Measurements from ENCODE around the gene NOPCHAP1.
"Not testable (repeated sequence)": the region's sequence is repeated elsewhere in the genome, so short reads cannot be mapped to it uniquely, and the experiment has no call there.

Gene NOPCHAP1, protein sequence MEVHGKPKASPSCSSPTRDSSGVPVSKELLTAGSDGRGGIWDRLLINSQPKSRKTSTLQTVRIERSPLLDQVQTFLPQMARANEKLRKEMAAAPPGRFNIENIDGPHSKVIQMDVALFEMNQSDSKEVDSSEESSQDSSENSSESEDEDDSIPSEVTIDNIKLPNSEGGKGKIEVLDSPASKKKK

GRCh38 chr12:104986022-104986941 is at the start of gene NOPCHAP1:
NOPCHAP1 (plus strand) TSS chr12:104986316; CDS start chr12:104986353, 37 bp downstream.
- DNase-seq (ENCODE audit: low read depth): peak; percentile 94
- TF ChIP-seq MYC (IDR thresholded peaks at IDR 0.05; ENCODE audit: low read depth, low read length): peak; percentile 88
- peak; percentile 86 for TF ChIP-seq MAX (IDR thresholded peaks at IDR 0.05; ENCODE audit: low read depth, low read length)
- TF ChIP-seq, protein P1, sequence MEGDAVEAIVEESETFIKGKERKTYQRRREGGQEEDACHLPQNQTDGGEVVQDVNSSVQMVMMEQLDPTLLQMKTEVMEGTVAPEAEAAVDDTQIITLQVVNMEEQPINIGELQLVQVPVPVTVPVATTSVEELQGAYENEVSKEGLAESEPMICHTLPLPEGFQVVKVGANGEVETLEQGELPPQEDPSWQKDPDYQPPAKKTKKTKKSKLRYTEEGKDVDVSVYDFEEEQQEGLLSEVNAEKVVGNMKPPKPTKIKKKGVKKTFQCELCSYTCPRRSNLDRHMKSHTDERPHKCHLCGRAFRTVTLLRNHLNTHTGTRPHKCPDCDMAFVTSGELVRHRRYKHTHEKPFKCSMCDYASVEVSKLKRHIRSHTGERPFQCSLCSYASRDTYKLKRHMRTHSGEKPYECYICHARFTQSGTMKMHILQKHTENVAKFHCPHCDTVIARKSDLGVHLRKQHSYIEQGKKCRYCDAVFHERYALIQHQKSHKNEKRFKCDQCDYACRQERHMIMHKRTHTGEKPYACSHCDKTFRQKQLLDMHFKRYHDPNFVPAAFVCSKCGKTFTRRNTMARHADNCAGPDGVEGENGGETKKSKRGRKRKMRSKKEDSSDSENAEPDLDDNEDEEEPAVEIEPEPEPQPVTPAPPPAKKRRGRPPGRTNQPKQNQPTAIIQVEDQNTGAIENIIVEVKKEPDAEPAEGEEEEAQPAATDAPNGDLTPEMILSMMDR (IDR thresholded peaks at IDR 0.05; ENCODE audit: low read depth, low read length): no peak
- peak; percentile 95 for TF ChIP-seq POLR2A (IDR thresholded peaks at IDR 0.05; ENCODE audit: extremely low read depth, insufficient read length)

DNA sequence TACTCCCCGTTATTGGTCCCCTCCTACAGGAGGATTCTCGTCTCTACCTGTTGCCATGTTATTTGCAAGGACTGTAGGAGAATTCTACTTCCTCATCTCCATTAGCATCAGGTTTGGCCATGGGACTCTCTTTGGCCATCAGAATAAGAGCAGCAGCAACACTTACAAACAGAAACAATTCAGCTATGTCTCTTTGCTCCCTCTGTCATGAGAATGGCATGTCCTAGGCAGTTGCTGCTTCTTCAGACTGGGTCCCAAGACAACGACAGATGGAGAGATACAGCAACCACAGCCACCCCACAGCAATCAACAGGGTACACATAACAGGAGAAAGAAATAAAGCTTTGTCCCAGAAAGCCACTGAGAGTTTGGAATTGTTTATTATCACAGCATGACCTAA is 47.7 kb upstream of the NOPCHAP1 start:
- H3K4me3 ChIP-seq (ENCODE audit: low read depth, low read length): no peak overlapping the region
- DNase-seq (ENCODE audit: low read depth): no peak
- TF ChIP-seq, protein P1 (IDR thresholded peaks at IDR 0.05; ENCODE audit: low read depth, low read length): no peak
- TF ChIP-seq POLR2A (IDR thresholded peaks at IDR 0.05; ENCODE audit: extremely low read depth, insufficient read length): no peak

More at GRCh38 chr12:104986022-104986941, at the start of gene NOPCHAP1:
- peak within 1 kb of the TSS; percentile 88 for H3K4me3 ChIP-seq (ENCODE audit: low read depth, low read length)

- TF ChIP-seq MAX (IDR thresholded peaks at IDR 0.05; ENCODE audit: low read depth, low read length) (no peak), MYC (IDR thresholded peaks at IDR 0.05; ENCODE audit: low read depth, low read length) (no peak), POLR2A (IDR thresholded peaks at IDR 0.05; ENCODE audit: extremely low read depth, insufficient read length) (no peak)
- TF ChIP-seq, protein P1 (IDR thresholded peaks at IDR 0.05; ENCODE audit: low read depth, low read length): no peak
- no peak for DNase-seq (ENCODE audit: low read depth)
- no peak overlapping the region for H3K4me3 ChIP-seq (ENCODE audit: low read depth, low read length)
Observed at GRCh38 chr12:104939089-104939488, 47.0 kb upstream of the NOPCHAP1 start.

DNA sequence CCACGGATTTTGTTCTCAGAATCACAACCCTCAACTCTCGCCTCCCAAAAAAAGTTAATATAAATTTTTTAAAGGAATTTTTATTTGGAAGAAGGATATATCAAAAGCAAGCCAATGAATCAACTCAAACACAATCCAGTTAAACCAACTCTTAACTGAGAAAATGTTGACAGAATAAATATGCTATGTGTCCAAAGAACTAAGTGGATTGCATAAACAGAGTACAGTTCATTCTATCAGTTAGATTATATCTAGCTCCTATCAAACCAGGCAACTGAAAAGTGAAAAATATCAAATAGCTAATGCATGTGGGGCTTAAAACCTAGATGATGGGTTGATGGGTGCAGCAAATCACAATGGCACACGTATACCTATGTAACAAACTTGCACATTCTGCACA is 44.7 kb upstream of the NOPCHAP1 start:
- no peak for DNase-seq (ENCODE audit: low read depth)
- H3K4me3 ChIP-seq (ENCODE audit: low read depth, low read length): no peak overlapping the region
- TF ChIP-seq POLR2A (IDR thresholded peaks at IDR 0.05; ENCODE audit: extremely low read depth, insufficient read length): no peak
- TF ChIP-seq, protein P1 (IDR thresholded peaks at IDR 0.05; ENCODE audit: low read depth, low read length): no peak
- no peak for TF ChIP-seq MAX (IDR thresholded peaks at IDR 0.05; ENCODE audit: low read depth, low read length)
- no peak for TF ChIP-seq MYC (IDR thresholded peaks at IDR 0.05; ENCODE audit: low read depth, low read length)

- DNase-seq (ENCODE audit: low read depth): no peak
- no peak for TF ChIP-seq MYC (IDR thresholded peaks at IDR 0.05; ENCODE audit: low read depth, low read length)
- TF ChIP-seq, protein P1 (IDR thresholded peaks at IDR 0.05; ENCODE audit: low read depth, low read length): no peak
- TF ChIP-seq POLR2A (IDR thresholded peaks at IDR 0.05; ENCODE audit: extremely low read depth, insufficient read length): no peak
- TF ChIP-seq MAX (IDR thresholded peaks at IDR 0.05; ENCODE audit: low read depth, low read length): no peak
- no peak overlapping the region for H3K4me3 ChIP-seq (ENCODE audit: low read depth, low read length)
Observed at GRCh38 chr12:104942075-104942474, 44.0 kb upstream of the NOPCHAP1 start.

DNA sequence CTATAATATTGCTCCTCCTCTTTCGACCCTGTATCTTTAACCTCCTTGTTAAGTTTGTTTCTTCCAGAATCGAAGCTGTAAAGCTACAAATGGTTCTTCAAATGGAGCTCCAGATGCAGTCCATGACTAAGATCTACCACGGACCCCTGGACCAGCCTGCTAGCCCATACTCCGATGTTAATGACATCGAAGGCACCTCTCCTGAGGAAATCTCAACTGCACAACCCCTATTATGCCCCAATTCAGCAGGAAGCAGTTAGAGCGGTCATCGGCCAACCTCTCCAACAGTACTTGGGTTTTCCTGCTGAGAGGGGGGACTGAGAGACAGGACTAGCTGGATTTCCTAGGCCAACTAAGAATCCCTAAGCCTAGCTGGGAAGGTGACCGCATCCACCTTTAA is 42.7 kb upstream of the NOPCHAP1 start:
- H3K4me3 ChIP-seq (ENCODE audit: low read depth, low read length); DNase-seq (ENCODE audit: low read depth): not testable (repeated sequence)

Measured in NB4 (cell line).